Activated CD8-positive, alpha-beta memory T cell treated with anti-CD3 and anti-CD28 coated beads, Interleukin-2, amount 50 U/mL, for 48 hours (primary cell): Measurements from ENCODE around the gene TBRG1.
A peak's percentile ranks its signal among the peaks of the same experiment; 100 is the strongest.
"Not testable (repeated sequence)": the region's sequence is repeated elsewhere in the genome, so short reads cannot be mapped to it uniquely, and the experiment has no call there.

Experiments
- DNase-seq: peaks from one replicate; pipeline ENCODE4 v3.0.0-alpha.2; 2020

Gene TBRG1

GRCh38 chr11:124622531-124623451 lies at the start of gene TBRG1:
Gene TBRG1, plus strand, starts transcription at chr11:124622864. Its CDS starts 220 bp downstream, at chr11:124623084.
- peak; percentile 87 for DNase-seq

- no peak for DNase-seq
Observed at GRCh38 chr11:124577716-124578427, 44.8 kb upstream of the TBRG1 start.

GRCh38 chr11:124578761-124579160 lies 43.9 kb upstream of the TBRG1 start:
- DNase-seq = no peak

- DNase-seq = no peak
Observed at GRCh38 chr11:124581817-124582216, 40.8 kb upstream of the TBRG1 start.

GRCh38 chr11:124582565-124582964 lies 40.1 kb upstream of the TBRG1 start:
- DNase-seq = no peak

- DNase-seq = no peak
Observed at GRCh38 chr11:124583781-124584180, 38.9 kb upstream of the TBRG1 start.

- no peak for DNase-seq
Observed at GRCh38 chr11:124584681-124585372, 37.8 kb upstream of the TBRG1 start.

- DNase-seq = peak; percentile 61
Observed at GRCh38 chr11:124586238-124586860, 36.3 kb upstream of the TBRG1 start.

GRCh38 chr11:124591430-124591829 lies 31.2 kb upstream of the TBRG1 start:
- DNase-seq = no peak

- no peak for DNase-seq
Observed at GRCh38 chr11:124592627-124593026, 30.0 kb upstream of the TBRG1 start.

GRCh38 chr11:124595302-124595701 lies 27.4 kb upstream of the TBRG1 start:
- DNase-seq = no peak

GRCh38 chr11:124597626-124598025 lies 25.0 kb upstream of the TBRG1 start:
- no peak for DNase-seq

- no peak for DNase-seq
Observed at GRCh38 chr11:124600621-124601320, 21.9 kb upstream of the TBRG1 start.

- DNase-seq = no peak
Observed at GRCh38 chr11:124602193-124602592, 20.5 kb upstream of the TBRG1 start.

GRCh38 chr11:124602723-124603122 lies 19.9 kb upstream of the TBRG1 start:
- not testable (repeated sequence) for DNase-seq

GRCh38 chr11:124605719-124606118 lies 16.9 kb upstream of the TBRG1 start:
- DNase-seq = no peak

- no peak for DNase-seq
Observed at GRCh38 chr11:124608147-124608546, 14.5 kb upstream of the TBRG1 start.

GRCh38 chr11:124610295-124610694 lies 12.4 kb upstream of the TBRG1 start:
- DNase-seq = no peak

GRCh38 chr11:124611064-124611463 lies 11.6 kb upstream of the TBRG1 start, which contains the start of gene PANX3:
Gene PANX3, plus strand, starts transcription at chr11:124611428. Its CDS starts 129 bp downstream, at chr11:124611557.
- no peak for DNase-seq

GRCh38 chr11:124612045-124612444 lies 10.6 kb upstream of the TBRG1 start:
- no peak for DNase-seq

- DNase-seq = no peak
Observed at GRCh38 chr11:124612567-124613246, 10.0 kb upstream of the TBRG1 start.

GRCh38 chr11:124618863-124619262 lies 3.8 kb upstream of the TBRG1 start:
- DNase-seq = no peak
